HUES48 (cell line): Measurements from ENCODE around the gene RDM1.
"Not testable (repeated sequence)": the region's sequence is repeated elsewhere in the genome, so short reads cannot be mapped to it uniquely, and the experiment has no call there.

Experiments
- H3K27ac ChIP-seq: one replicate; pipeline ENCODE4 v1.7.0; 2013; ENCODE audit warnings: low read depth, low read length, inconsistent platforms
- H3K27me3 ChIP-seq: 2 replicates; pipeline ENCODE4 v1.6.1; 2013; ENCODE audit warnings: mild to moderate bottlenecking, low read length; ENCODE audit not compliant: control insufficient read depth, insufficient read depth
- H3K36me3 ChIP-seq: 2 replicates; pipeline ENCODE4 v1.6.1; 2013; ENCODE audit warnings: low read length; ENCODE audit not compliant: control insufficient read depth, insufficient read depth
- H3K4me1 ChIP-seq: 2 replicates; pipeline ENCODE4 v1.6.1; 2013; ENCODE audit warnings: mild to moderate bottlenecking, low read length; ENCODE audit not compliant: control insufficient read depth, insufficient read depth
- H3K4me3 ChIP-seq: 2 replicates; pipeline ENCODE4 v1.5.1; 2013; ENCODE audit warnings: mild to moderate bottlenecking, low read depth, low read length
- H3K9ac ChIP-seq: 2 replicates; pipeline ENCODE4 v1.6.1; 2013; ENCODE audit warnings: mild to moderate bottlenecking, low read depth, low read length, moderate library complexity
- H3K9me3 ChIP-seq: 2 replicates; pipeline ENCODE4 v1.6.1; 2013; ENCODE audit warnings: low read length; ENCODE audit not compliant: control insufficient read depth, insufficient read depth

The RDM1 gene

DNA sequence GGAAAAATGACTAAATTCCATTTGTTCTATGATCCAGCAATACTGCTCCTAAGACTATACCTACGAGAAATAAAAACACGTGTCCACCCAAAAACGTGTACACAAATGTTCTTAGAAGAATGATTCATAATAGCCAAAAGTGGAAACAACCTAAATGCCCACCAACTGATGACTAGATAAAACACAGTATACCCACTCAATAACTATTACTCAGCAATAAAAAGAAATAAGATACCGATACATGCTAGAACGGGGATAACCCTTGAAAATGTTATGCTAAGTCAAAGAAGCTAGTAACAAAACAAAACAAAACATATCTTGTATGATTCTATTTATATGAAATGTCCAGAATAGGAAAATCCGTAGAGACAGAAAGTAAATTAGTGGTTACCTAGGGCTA lies 33.1 kb upstream of the RDM1 start:
- Histone ChIP-seq H3K4me1 (no peaks in the 10 kb centered on the region), H3K9me3 (no peaks in the 10 kb centered on the region), H3K9ac (no peak overlapping the region), H3K36me3 (no peaks in the 10 kb centered on the region), H3K4me3 (no peak overlapping the region), H3K27me3 (no peaks in the 10 kb centered on the region), H3K27ac (no peak overlapping the region)

- Histone ChIP-seq H3K9me3 (no peaks in the 10 kb centered on the region), H3K4me3 (no peak overlapping the region), H3K27ac (no peak overlapping the region), H3K36me3 (no peaks in the 10 kb centered on the region), H3K4me1 (peaks cover 8% of the 10 kb centered on the region; the same call in 1 of the 2 replicates), H3K9ac (no peak overlapping the region), H3K27me3 (no peaks in the 10 kb centered on the region)
These were observed 23.1 kb upstream of the RDM1 start for GRCh38 chr17:35953720-35954119.

DNA sequence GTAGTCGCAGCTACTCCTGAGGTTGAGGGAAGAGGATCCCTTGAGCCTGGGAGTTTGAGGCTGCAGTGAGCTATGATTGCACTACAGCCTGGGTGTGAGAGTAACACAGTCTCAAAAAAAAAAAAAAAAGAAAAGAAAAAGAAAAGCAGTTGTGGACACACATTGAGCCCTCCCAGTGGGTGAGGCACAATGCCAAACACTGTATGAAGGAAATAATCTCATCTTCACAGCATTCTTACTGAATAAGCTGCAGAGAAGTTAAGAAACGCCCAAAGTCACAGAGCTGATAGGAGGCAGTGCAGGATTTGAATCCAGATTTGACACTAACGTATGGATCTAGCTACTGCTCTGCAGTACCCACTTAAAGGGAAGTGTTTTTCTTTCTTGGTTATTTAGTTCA lies 18.8 kb upstream of the RDM1 start:
- no peak overlapping the region for H3K27ac ChIP-seq
- no peaks in the 10 kb centered on the region for H3K27me3 ChIP-seq
- H3K9ac ChIP-seq: no peak overlapping the region
- H3K36me3 ChIP-seq: no peaks in the 10 kb centered on the region
- peaks cover 8% of the 10 kb centered on the region; the same call in 1 of the 2 replicates for H3K4me1 ChIP-seq
- H3K9me3 ChIP-seq: no peaks in the 10 kb centered on the region
- H3K4me3 ChIP-seq: no peak overlapping the region

- Histone ChIP-seq H3K4me1 (no peaks in the 10 kb centered on the region), H3K27ac (no peak overlapping the region), H3K27me3 (no peaks in the 10 kb centered on the region), H3K36me3 (no peaks in the 10 kb centered on the region), H3K9ac (no peak overlapping the region), H3K4me3 (no peak overlapping the region), H3K9me3 (no peaks in the 10 kb centered on the region)
These were observed 17.5 kb upstream of the RDM1 start for GRCh38 chr17:35948092-35948491.

- Histone ChIP-seq H3K27me3 (no peaks in the 10 kb centered on the region), H3K27ac (no peak overlapping the region), H3K9me3 (no peaks in the 10 kb centered on the region), H3K4me1 (no peaks in the 10 kb centered on the region), H3K4me3 (no peak overlapping the region), H3K36me3 (no peaks in the 10 kb centered on the region), H3K9ac (no peak overlapping the region)
These were observed 16.6 kb upstream of the RDM1 start for GRCh38 chr17:35947156-35947585.

DNA sequence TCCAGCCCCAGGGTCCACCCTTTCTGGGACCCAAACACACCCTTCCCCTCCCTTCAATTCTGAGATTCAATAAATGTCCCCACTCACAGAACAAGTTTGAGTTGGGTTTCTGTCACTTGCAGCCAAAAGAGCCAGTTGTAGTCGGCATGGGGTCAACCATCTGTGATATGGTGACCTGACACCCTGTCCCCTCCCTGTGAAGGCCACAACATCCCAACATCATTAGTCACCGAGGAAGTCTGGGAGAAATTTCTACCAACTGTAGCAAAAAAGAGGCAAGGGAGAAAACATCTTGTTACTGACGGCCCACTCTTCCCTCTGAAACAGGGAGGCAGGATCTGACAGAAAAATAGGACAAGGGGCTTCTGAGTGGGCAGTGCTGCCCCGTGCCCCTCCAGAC lies 13.6 kb upstream of the RDM1 start:
- Histone ChIP-seq H3K27ac (no peak overlapping the region), H3K9ac (no peak overlapping the region), H3K4me1 (no peaks in the 10 kb centered on the region), H3K4me3 (no peak overlapping the region), H3K36me3 (no peaks in the 10 kb centered on the region), H3K27me3 (no peaks in the 10 kb centered on the region), H3K9me3 (no peaks in the 10 kb centered on the region)

DNA sequence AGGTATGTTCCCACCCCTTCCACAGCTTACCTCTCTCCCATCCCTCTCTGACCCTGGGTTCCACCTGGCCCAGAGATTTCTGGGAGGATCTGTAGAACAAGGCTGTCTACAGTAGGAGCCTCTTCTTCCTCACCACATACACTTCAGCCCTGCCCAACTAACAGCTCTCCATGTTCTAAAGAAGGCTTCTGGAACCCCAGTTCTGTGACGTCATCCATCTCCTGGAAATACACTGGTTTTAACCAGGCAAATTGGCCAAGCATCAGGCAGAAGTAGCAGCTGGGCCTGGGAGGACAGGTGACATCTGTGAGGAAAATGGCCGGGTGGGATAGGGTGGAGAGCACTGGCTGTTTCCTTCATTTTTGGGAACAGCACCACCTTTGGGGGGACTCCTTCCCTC lies 13.0 kb upstream of the RDM1 start, which contains the start of gene LYZL6:
Gene LYZL6 (minus strand): TSS at position 177 of the 400 bp plus-strand sequence. CDS start 4,357 bp downstream, outside the sequence.
- Histone ChIP-seq H3K4me1 (no peaks in the 10 kb centered on the region), H3K27ac (no peak within 1 kb of the TSS), H3K27me3 (no peaks in the 10 kb centered on the region), H3K36me3 (no peaks in the 10 kb centered on the region), H3K9me3 (no peaks in the 10 kb centered on the region), H3K4me3 (no peak within 1 kb of the TSS), H3K9ac (no peak within 1 kb of the TSS)

- no peaks in the 10 kb centered on the region for H3K27me3 ChIP-seq
- H3K9me3 ChIP-seq: no peaks in the 10 kb centered on the region
- no peaks in the 10 kb centered on the region for H3K4me1 ChIP-seq
- no peaks in the 10 kb centered on the region for H3K36me3 ChIP-seq
- H3K4me3 ChIP-seq: no peak overlapping the region
- no peak overlapping the region for H3K9ac ChIP-seq
- no peak overlapping the region for H3K27ac ChIP-seq
These were observed 12.1 kb upstream of the RDM1 start for GRCh38 chr17:35942588-35943186.

DNA sequence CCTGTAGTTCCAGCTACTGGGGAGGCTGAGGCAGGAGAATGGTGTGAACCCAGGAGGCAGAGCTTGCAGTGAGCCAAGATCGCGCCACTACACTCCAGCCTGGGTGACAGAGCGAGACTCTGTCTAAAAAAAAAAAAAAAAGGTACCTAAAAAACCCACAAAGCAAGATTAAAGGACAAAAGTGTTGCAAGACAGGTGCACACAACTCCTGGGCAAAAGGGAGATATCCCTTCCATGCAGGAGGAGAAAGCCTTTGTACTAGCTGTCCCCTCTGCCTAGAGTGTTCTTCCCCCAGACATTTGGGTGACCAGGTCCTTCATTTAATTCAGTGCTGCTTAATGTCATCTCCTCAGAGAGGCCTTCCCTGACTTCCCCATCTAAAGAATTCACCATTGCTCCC lies 7.9 kb upstream of the RDM1 start:
- not testable (repeated sequence) for H3K4me3 ChIP-seq, H3K9me3 ChIP-seq, H3K4me1 ChIP-seq, H3K27me3 ChIP-seq, H3K9ac ChIP-seq, H3K36me3 ChIP-seq, H3K27ac ChIP-seq

DNA sequence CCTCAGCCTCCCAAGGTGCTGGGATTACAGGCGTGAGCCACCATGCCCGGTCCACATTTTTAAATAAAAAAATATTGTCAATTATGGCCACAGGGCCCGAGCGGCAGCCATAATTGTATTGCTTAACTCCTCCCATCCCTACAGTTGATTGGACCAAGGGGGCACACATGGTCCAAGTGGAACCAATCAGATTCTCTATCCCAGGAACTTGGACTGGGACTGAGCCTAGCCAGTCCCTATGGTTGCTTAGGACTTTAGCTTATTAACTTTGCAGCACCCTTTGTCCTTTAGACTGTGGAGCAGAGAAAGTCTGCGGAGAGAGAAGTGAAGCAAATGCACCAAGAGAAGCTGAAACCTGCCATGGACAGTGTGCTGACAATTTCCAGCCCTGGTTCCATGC lies 5.5 kb upstream of the RDM1 start:
- Histone ChIP-seq H3K9ac (no peak overlapping the region), H3K27me3 (no peaks in the 10 kb centered on the region), H3K36me3 (no peaks in the 10 kb centered on the region), H3K27ac (no peak overlapping the region), H3K9me3 (no peaks in the 10 kb centered on the region), H3K4me1 (peaks cover 10% of the 10 kb centered on the region), H3K4me3 (no peak overlapping the region)

DNA sequence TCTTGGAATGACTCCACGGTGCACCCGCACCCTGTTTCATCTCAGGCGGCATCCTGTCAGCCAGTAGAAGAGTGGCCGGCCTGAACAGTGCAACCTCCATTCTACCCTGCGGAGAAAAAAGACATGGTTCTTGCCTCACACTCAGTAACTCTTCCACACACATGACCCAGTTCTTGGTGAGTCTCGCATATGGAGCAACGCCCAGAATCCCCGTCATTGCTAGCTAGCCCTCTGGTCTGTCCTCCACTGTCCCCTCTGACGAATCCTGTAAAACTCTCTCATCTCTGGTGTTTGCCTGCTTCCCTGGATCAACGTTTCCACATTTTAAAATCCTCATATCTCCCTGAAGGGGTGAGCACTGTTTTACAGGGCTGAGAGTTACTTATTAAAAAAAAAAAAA lies 4.2 kb upstream of the RDM1 start:
- H3K27me3 ChIP-seq: peaks cover 4% of the 10 kb centered on the region; the same call in 1 of the 2 replicates
- H3K9me3 ChIP-seq: no peaks in the 10 kb centered on the region
- H3K4me3 ChIP-seq: no peak overlapping the region
- peaks cover 16% of the 10 kb centered on the region for H3K4me1 ChIP-seq
- H3K9ac ChIP-seq: no peak overlapping the region
- no peaks in the 10 kb centered on the region for H3K36me3 ChIP-seq
- H3K27ac ChIP-seq: no peak overlapping the region
